Measurements from ENCODE around the gene TREML1.

DNA sequence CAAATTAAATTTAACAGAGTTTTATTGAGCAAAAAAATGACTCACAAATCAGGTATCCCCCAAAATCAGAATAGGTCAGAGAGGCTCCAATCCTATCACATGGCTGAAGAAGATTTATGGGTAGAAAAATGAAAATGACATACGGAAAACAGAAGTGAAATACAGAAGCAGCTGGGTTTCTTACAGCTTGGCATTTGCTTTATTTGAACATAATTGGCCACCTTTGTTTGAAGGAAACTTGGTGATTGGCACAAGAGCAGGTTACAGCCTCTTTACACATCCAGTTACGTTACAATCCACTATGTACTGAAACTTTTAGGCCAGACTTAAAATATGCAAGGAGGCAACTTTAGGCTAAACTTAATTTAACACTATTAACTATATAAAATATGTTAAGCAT, 20.5 kb upstream of the TREML1 start:
- TF ChIP-seq, protein P1, sequence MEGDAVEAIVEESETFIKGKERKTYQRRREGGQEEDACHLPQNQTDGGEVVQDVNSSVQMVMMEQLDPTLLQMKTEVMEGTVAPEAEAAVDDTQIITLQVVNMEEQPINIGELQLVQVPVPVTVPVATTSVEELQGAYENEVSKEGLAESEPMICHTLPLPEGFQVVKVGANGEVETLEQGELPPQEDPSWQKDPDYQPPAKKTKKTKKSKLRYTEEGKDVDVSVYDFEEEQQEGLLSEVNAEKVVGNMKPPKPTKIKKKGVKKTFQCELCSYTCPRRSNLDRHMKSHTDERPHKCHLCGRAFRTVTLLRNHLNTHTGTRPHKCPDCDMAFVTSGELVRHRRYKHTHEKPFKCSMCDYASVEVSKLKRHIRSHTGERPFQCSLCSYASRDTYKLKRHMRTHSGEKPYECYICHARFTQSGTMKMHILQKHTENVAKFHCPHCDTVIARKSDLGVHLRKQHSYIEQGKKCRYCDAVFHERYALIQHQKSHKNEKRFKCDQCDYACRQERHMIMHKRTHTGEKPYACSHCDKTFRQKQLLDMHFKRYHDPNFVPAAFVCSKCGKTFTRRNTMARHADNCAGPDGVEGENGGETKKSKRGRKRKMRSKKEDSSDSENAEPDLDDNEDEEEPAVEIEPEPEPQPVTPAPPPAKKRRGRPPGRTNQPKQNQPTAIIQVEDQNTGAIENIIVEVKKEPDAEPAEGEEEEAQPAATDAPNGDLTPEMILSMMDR (IDR thresholded peaks at IDR 0.05): no peak
- TF ChIP-seq POLR2AphosphoS5 (IDR thresholded peaks at IDR 0.05): no peak

All from suprapubic skin (tissue), 3 donors.